GM21825 (cell line): ENCODE data around the gene KRT85.
"Not testable (repeated sequence)": the region's sequence is repeated elsewhere in the genome, so short reads cannot be mapped to it uniquely, and the experiment has no call there.

Source experiments
- ATAC-seq: cut with Tn5 transposase; IDR thresholded peaks from one replicate; pipeline ENCODE4 v1.9.1; 2021; ENCODE audit warnings: mild to moderate bottlenecking, moderate library complexity; ENCODE audit not compliant: unreplicated experiment

Gene KRT85

GRCh38 chr12:52366738-52367485 lies at the start of gene KRT85:
Gene KRT85, minus strand, starts transcription at chr12:52367481. Its CDS starts 76 bp downstream, at chr12:52367405.
- no peak for ATAC-seq

- no peak for ATAC-seq
Observed at GRCh38 chr12:52416795-52417194, 49.5 kb upstream of the KRT85 start.

GRCh38 chr12:52415870-52416750 lies 48.8 kb upstream of the KRT85 start:
- no peak for ATAC-seq

GRCh38 chr12:52414936-52415335 lies 47.7 kb upstream of the KRT85 start:
- no peak for ATAC-seq

- ATAC-seq = no peak
Observed at GRCh38 chr12:52413782-52414345, 46.6 kb upstream of the KRT85 start.

- ATAC-seq = no peak
Observed at GRCh38 chr12:52413202-52413601, 45.9 kb upstream of the KRT85 start.

GRCh38 chr12:52411815-52412214 lies 44.5 kb upstream of the KRT85 start:
- ATAC-seq = no peak

GRCh38 chr12:52410589-52411248 lies 43.4 kb upstream of the KRT85 start:
- not testable (repeated sequence) for ATAC-seq

GRCh38 chr12:52407918-52408317 lies 40.6 kb upstream of the KRT85 start:
- no peak for ATAC-seq

- ATAC-seq = no peak
Observed at GRCh38 chr12:52405922-52406385, 38.7 kb upstream of the KRT85 start, which contains the start of gene KRT82. Gene KRT82, minus strand, starts transcription at chr12:52406335. Its CDS starts 58 bp downstream, at chr12:52406277.

GRCh38 chr12:52404951-52405350 lies 37.7 kb upstream of the KRT85 start:
- no peak for ATAC-seq

- no peak for ATAC-seq
Observed at GRCh38 chr12:52403561-52403960, 36.3 kb upstream of the KRT85 start.

- no peak for ATAC-seq
Observed at GRCh38 chr12:52402873-52403540, 35.7 kb upstream of the KRT85 start.

GRCh38 chr12:52402377-52402776 lies 35.1 kb upstream of the KRT85 start:
- ATAC-seq = no peak

- no peak for ATAC-seq
Observed at GRCh38 chr12:52401926-52402325, 34.6 kb upstream of the KRT85 start.

GRCh38 chr12:52401526-52401925 lies 34.2 kb upstream of the KRT85 start:
- no peak for ATAC-seq

- no peak for ATAC-seq
Observed at GRCh38 chr12:52400906-52401305, 33.6 kb upstream of the KRT85 start.

GRCh38 chr12:52399756-52400155 lies 32.5 kb upstream of the KRT85 start:
- no peak for ATAC-seq

- ATAC-seq = no peak
Observed at GRCh38 chr12:52398176-52398575, 30.9 kb upstream of the KRT85 start.

- no peak for ATAC-seq
Observed at GRCh38 chr12:52396656-52397055, 29.4 kb upstream of the KRT85 start.
